HG03066 (cell line): ENCODE results near the gene DMRTC1.
"Not testable (repeated sequence)": the region's sequence is repeated elsewhere in the genome, so short reads cannot be mapped to it uniquely, and the experiment has no call there.

Experiments used
- ATAC-seq: cut with Tn5 transposase; IDR thresholded peaks from one replicate; pipeline ENCODE4 v1.9.1; 2021; ENCODE audit warnings: low read depth; ENCODE audit not compliant: unreplicated experiment

DMRTC1 gene

DNA sequence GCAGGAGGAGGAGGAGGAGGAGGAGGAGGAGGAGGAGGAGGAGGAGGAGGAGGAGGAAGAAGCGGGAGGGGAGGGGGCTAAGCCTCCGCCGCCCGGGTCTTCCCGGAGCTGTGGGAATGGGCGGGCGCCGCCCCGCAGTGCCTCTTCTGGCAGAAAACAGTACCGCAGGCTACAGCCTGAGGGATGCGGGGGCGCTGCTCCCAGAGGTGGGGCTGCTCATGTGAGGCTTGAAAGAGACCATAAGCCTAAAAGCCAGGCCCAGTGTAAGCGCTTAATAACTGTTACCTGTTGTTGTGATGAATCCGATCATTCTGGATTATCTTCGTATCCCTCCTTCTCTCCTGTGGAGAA, at the start of gene DMRTC1:
Gene DMRTC1, minus strand, starts transcription at position 19 of the 351 bp plus-strand sequence. CDS start 68,143 bp downstream, outside the sequence.
- ATAC-seq = peak; percentile 58

- ATAC-seq = not testable (repeated sequence)
These were observed 37.3 kb upstream of the DMRTC1 start for GRCh38 chrX:72980894-72981469.

DNA sequence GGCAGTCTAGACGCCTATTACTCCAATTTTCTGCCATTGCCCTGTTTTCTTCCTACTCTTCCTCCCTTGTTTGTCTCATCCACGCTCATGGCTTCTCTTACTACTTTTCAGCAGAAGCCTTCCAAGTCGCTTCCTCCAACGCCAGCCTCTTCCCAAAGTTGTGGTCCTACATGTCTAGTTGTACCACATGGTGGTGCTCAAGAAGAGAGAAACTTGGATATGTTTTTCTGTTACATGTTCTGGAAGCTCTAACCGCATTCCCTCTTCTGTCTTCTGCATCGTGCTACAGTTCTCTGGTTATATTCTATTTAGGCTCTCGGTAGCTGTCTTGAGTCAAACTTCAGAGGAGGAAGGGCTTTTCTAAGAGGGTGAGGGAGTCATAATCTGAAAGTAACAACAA, 31.2 kb upstream of the DMRTC1 start:
- ATAC-seq = not testable (repeated sequence)

GRCh38 chrX:72971859-72972258, 28.2 kb upstream of the DMRTC1 start:
- ATAC-seq = not testable (repeated sequence)

- ATAC-seq = not testable (repeated sequence)
These were observed 16.3 kb upstream of the DMRTC1 start for GRCh38 chrX:72959971-72960370.

DNA sequence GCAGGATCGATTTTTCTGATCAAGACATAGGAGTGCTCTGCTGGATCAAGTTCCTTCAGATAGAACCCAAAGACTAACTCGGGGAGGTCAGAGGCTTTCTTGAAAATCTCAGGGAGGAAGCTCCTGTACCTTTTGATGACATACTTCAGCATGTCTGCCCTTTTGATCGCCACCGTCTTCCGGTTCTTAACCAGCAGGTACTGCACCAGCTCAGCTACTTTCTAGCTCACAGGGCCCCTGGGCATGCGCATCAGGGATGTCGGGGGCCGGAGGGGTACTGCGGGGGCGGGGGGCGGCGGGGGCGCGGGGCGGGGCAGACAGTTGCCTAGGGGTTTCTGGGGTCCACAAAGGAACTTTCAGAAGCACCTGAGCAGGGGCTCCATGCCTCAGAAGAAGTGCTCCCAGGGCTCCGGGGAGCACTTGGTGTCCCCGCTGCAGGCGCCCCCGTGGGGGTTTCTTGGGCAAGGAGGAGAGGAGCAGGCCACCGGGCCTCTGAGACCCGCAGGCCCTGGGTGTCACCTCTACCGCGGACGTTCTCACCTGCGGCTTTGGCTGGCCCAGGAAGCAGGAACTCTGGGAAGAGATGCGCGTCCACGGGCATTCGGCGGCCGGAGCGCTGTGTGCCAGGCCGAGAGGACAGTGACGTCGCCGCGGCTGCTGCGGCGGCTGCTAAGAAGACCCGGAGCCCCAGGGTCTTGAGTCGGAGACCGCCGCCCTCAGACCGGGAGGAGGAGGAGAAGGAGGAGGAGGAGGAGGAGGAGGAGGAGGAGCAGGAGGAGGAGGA, 410 bp downstream of the DMRTC1 start:
- ATAC-seq = peak; percentile 66

DNA sequence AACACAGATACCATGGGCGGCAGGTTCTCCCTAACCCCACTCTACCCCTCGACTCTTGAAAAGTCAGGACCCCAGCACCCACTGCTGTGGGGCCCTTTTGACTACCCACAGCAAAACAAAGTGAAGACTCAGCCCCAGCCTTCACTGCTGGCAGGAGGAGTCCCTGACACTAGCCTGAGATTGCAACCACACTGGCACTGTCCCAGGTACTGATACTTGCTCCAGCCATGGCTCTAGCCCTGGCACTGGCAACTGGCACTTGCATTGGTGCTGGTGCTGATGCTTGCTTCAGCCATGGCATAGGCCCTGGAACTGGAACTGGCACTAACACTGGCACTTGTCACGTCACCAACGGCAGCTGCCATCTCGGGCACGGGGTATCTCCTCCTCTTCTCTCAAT, 1.4 kb downstream of the DMRTC1 start:
- not testable (repeated sequence) for ATAC-seq

- ATAC-seq = not testable (repeated sequence)
These were observed 5.7 kb downstream of the DMRTC1 start, which contains the start of gene FAM236A for GRCh38 chrX:72937906-72938305. Gene FAM236A, plus strand, starts transcription at chrX:72938206. Its CDS starts 57 bp downstream, at chrX:72938263.

DNA sequence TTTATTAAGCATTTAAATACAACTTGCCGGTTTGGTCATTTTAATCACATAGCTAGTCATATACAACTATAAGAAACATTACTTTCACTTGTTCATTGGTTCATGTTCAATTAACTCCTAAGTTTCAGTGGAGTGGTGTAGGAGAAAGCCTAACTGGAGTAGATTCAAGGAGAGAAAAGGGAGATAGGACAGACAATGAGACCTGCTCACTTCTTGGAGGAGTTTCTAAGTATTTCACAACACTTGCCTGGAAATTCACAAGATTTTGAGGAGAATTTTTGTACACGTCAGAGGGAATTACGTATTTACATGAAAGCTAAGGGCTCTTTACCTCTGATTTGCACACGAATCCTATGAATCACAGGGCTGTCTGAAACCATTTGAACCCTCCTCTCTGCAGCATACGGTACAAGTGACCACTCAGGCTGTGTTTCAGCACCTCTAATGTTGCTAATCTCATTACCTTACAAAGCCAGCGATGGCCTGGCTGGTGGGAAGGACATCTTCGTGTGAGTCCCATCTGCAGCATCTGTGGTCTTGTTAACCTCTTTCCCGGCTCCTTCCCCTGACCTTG, 6.7 kb downstream of the DMRTC1 start:
- not testable (repeated sequence) for ATAC-seq

DNA sequence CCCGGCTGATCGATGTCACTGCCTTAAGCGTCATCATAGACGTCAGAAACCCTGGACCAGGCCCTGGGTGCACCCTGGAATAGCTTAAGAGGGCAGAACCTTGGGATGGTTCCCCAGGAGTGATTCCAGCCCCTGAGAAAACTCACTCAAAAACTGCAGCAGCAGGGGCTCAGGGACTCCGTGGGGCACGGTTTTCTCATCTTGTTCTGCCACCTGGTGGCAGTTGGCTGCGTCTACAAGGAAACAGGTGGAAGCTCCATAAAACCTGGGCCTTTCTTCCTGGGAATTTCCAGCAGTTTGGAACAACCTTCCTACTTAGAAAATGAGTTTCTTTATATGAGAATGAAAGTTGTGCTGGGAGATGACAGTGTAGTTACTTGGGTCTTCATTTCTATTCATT, 7.2 kb downstream of the DMRTC1 start:
- ATAC-seq = not testable (repeated sequence)

DNA sequence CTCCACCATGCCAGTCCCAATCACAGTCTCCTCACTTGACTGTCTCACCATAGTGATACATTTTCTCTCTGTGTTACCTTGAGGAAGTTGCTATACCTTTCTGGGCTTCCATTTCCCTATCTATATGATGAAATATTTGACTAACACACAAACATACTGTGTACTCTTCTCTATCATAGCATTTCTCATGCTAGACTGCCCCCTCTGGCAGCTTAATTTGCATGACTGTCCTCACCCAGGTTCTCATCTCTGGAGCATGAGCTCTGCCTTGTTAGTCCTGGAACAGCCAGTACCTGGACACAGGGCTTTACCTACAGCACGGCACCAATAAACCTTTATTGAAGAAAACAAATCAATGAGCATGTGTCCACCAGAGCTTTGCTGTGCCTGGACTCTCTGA, 11.4 kb downstream of the DMRTC1 start:
- ATAC-seq = not testable (repeated sequence)

- ATAC-seq = not testable (repeated sequence)
These were observed 27.5 kb downstream of the DMRTC1 start for GRCh38 chrX:72916096-72916495.

DNA sequence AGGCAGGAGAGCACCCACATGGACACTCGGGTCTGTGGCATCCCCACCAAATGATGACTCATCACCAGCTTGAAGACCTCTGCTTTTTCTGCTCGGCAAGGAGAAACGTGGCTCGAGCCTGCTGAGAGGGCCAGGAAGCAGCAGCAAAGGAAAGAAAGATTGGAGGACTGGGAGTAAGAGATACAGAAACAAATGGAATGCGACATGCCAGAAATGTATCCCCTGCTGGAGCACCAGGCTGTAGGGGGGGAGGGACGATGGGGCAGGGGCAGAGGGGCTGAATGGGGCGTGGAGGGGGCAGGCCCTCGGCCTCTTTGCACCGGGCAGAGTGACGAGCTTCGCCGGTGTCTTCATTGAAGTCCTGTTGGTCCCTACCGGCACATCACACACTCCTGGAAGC, 31.3 kb downstream of the DMRTC1 start, which contains the start of gene FAM236C:
Gene FAM236C, plus strand, starts transcription at position 301 of the 400 bp plus-strand sequence. CDS start 100 bp downstream, outside the sequence.
- ATAC-seq = not testable (repeated sequence)

GRCh38 chrX:72889740-72890139, 53.9 kb downstream of the DMRTC1 start:
- ATAC-seq = not testable (repeated sequence)

DNA sequence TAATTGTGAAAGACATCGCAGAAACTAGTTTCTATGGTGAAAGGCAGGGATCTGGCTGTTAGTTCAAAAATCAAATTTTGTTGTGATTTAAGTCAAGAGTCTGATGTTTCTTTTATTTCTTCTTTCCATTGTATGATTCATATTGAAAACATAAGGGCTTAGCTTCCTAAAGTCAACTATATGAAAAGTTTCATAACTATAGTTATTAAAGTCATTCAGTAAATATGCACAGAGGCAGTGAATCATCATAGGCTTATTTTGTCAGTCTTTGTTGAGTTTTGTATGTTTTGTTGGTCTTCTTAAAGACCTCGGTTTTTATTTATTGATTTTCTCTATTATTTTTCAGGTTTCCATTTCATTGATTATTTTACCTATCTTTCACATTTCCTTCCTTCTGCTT, 60.7 kb downstream of the DMRTC1 start:
- ATAC-seq = not testable (repeated sequence)

DNA sequence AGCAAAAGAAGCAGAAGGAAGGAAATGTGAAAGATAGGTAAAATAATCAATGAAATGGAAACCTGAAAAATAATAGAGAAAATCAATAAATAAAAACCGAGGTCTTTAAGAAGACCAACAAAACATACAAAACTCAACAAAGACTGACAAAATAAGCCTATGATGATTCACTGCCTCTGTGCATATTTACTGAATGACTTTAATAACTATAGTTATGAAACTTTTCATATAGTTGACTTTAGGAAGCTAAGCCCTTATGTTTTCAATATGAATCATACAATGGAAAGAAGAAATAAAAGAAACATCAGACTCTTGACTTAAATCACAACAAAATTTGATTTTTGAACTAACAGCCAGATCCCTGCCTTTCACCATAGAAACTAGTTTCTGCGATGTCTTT, 106.1 kb downstream of the DMRTC1 start:
- ATAC-seq = not testable (repeated sequence)

DNA sequence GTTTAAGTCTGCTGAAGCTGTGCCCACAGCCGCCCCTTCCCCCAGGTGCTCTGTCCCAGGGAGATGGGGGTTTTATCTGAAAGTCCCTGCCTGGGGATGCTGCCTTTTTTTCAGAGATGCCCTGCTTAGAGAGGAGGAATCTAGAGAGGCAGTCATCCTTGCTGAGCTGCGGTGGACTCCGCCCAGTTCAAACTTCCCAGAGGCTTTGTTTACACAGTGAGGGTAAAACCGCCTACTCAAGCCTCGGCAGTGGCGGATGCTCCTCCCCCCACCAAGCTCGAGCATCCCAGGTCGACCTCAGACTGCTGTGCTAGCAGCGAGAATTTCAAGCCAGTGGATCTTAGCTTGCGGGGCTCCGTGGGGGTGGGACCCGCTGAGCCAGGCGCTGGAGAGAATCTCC, 112.9 kb downstream of the DMRTC1 start:
- not testable (repeated sequence) for ATAC-seq
